HG02798 (cell line): ENCODE measurements around the gene DNAH9.
"Not testable (repeated sequence)": the region's sequence is repeated elsewhere in the genome, so short reads cannot be mapped to it uniquely, and the experiment has no call there.

ENCODE experiments used
- ATAC-seq: cut with Tn5 transposase; IDR thresholded peaks from one replicate; pipeline ENCODE4 v1.9.1; 2021; ENCODE audit warnings: mild to moderate bottlenecking; ENCODE audit not compliant: unreplicated experiment, poor library complexity

The DNAH9 gene

GRCh38 chr17:11948789-11949188 lies 350.5 kb downstream of the DNAH9 start:
- ATAC-seq: no peak

DNA sequence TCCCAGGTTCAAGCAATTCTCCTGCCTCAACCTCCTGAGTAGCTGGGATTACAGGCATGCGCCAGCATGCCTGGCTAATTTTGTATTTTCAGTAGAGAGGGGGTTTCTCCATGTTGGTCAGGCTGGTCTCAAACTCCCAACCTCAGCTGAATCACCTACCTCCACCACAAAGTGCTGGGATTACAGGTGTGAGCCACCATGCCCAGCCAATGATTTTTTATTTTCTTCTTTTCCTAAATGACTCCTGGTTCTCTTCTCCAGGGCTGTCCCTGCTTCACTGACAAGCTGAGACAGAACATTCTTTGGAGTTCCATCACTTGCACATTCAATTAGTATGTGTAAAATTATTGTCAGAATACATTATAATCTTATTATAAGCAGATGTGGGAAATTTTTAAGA lies 351.3 kb downstream of the DNAH9 start:
- ATAC-seq: not testable (repeated sequence)

DNA sequence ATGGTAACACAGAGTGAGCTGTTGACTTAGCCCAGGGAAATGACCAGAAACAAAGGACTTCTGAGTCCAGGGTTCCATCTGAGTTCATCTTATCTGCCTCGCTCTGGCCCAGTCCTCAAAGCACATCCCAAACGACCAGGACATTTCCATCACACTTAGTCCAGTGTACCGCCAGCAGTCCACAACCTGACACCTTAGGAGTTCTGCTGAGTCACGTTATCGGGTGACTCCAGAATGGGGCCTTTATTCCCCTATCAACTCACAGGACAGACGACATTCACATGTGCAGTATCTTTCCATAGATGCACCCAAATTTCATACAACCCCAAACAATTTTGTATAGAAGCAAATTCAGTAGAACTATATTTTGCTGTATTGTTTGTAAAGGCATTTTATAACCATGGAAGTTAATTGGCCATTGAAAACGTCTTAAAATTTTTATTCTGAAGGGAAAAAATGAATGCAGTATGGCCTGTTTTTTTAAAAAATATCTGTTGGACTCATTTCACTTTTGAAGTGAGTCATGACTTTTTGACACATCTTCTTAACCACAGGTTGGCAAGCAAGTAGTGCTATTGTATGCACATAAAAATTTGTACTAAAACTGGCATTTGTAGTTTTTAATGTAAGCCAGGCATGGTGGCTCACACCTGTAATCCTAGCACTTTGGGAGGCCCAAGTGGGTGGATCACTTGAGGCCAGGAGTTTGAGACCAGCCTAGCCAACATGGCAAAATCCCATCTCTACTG lies 352.7 kb downstream of the DNAH9 start:
- no peak for ATAC-seq

GRCh38 chr17:11952610-11953009 lies 354.3 kb downstream of the DNAH9 start:
- ATAC-seq: no peak

- ATAC-seq: no peak
Measured at GRCh38 chr17:11953924-11954323, 355.7 kb downstream of the DNAH9 start.

GRCh38 chr17:11954936-11955335 lies 356.7 kb downstream of the DNAH9 start:
- no peak for ATAC-seq

- no peak for ATAC-seq
Measured at GRCh38 chr17:11969565-11969964, 371.3 kb downstream of the DNAH9 start.

GRCh38 chr17:11972741-11973140 lies 374.5 kb downstream of the DNAH9 start:
- not testable (repeated sequence) for ATAC-seq

- ATAC-seq: no peak
Measured at GRCh38 chr17:11979795-11980194, 381.5 kb downstream of the DNAH9 start.

- ATAC-seq: no peak
Measured at GRCh38 chr17:11980813-11981212, 382.5 kb downstream of the DNAH9 start.

GRCh38 chr17:11981862-11982261 lies 383.6 kb downstream of the DNAH9 start:
- no peak for ATAC-seq

- no peak for ATAC-seq
Measured at GRCh38 chr17:11986179-11986941, 388.1 kb downstream of the DNAH9 start.

GRCh38 chr17:11986942-11987329 lies 388.7 kb downstream of the DNAH9 start:
- ATAC-seq: no peak

DNA sequence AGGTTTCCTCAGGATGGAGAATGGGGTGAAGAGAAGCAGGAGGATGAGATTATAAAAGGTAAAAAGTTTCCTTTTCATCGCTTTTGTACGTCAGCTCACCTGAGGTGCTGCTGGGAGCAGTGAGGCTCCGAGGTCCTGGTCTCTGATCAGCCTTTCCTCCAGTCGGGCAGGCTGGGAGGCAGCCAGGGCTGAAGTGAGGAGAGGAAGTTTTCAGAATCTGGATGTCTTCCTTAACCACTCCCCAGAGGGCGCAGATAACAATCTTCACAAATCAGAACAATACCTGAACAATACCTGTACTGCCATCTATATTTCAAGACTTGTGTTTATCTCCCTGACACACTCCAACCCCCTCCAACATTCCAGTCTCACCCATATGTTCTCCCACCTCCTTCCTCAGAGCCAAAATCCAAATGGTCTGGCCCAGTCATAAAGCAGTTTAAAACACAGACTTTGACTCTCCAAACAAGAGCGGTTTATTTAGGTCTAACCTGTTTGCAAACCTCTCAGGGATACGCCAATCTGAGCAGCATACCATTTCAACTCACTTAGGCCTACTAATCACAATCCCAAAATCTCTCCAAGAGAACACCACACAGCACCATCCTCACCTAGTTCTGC lies 392.2 kb downstream of the DNAH9 start:
- no peak for ATAC-seq

DNA sequence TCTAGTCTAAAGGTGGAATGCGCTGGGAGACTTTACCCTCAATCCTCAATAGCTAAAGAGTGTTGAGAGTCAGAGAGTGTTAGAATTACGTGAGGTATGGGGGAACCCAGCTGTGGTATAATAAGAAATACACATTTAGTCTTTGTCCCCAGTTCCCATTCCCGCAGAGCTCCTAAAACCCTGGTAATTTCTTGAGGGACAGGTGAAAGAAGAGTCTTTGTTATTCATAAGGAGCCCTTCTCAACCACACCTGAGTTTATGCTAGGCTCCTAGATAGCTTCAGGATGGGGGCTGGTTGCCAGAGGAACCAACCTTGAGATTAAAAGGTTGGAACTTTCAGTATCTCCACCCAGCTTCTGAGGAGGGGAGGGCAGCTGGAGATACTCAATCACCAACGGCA lies 393.2 kb downstream of the DNAH9 start:
- ATAC-seq: no peak

DNA sequence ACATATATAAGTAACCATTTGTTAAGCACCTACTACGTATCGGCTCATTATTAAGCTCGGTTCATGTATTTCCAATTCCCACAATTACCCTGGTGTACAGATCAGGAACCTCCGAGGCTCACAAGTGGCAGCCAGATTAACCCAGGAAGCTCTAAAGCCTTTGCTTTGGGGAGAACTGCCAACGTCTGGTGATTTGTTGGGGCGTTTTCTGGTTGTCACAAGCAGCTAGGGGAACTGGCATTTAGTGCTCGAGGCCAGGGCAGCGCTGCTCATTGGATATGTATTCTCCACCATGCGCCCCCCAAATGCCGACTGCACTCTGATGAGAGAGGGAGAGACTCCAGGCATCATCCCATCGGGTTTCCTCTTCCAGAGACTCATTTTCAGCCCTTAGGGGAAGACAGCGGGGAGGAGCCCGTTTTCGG lies 398.5 kb downstream of the DNAH9 start:
- peak; percentile 26 for ATAC-seq

- ATAC-seq: peak; percentile 98
Measured at GRCh38 chr17:11997147-11997971, 399.1 kb downstream of the DNAH9 start, which contains the start of gene ZNF18. ZNF18 (minus strand) TSS chr17:11997475; CDS start chr17:11992829, 4,646 bp downstream.

GRCh38 chr17:11997972-11998233 lies 399.6 kb downstream of the DNAH9 start:
- ATAC-seq: no peak

- ATAC-seq: no peak
Measured at GRCh38 chr17:11999696-12000095, 401.4 kb downstream of the DNAH9 start.

- no peak for ATAC-seq
Measured at GRCh38 chr17:12007466-12007865, 409.2 kb downstream of the DNAH9 start.
